GM18507 (cell line): Measurements from ENCODE around the gene KRTDAP.
A peak's percentile ranks its signal among the peaks of the same experiment; 100 is the strongest.

ENCODE experiments used
- DNase-seq: peaks from one replicate; pipeline ENCODE4 v3.0.0; 2011; ENCODE audit warnings: low read depth; ENCODE audit not compliant: insufficient read length; ENCODE audit errors: extremely low spot score
- FAIRE-seq: peaks from 2 replicates; lab custom pipeline; 2011; peaks lifted over from hg19 to GRCh38; lab: Jason Lieb, UNC

The KRTDAP gene

GRCh38 chr19:35459414-35460082 lies 30.7 kb downstream of the KRTDAP start:
- no peak for DNase-seq
- peak; percentile 47 for FAIRE-seq

DNA sequence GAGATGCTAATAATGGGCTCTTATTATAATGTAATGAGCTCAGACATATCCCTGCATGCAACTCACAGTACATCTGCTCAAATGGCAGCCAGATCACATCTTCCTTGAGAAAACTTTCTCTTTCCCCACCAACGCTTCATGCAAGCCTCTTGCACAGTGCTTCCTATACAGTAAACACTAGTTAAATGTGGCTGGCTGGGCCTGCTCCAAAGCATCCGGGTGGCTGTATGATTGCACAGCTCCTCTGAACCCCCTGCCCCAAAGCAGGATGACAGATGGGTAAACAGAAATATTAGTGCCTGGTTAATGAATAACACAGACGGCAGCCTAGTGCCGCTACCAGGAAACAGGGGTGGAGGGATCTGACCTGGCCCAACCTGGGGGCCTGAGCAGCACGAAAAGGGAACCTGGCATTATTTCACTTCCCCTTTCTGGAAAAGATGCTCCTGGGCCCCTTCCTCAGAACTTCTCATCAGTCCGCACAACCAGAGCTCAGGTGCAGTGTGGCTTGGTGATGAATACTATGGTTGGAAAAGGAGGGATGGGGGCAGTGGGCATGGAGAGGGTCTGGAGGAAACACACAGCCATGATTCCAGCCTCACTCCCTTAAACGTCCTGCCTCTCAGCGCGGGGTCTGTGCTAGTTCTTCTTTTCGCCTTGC lies 31.4 kb downstream of the KRTDAP start:
- no peak for DNase-seq

GRCh38 chr19:35458192-35458591 lies 32.1 kb downstream of the KRTDAP start:
- DNase-seq (no peak), FAIRE-seq (no peak)

More for the DNA sequence above, 31.4 kb downstream of the KRTDAP start:
- FAIRE-seq: peak; percentile 97

- no peak for DNase-seq
- peak; percentile 94 for FAIRE-seq
These were observed 33.1 kb downstream of the KRTDAP start for GRCh38 chr19:35457173-35457572.

DNA sequence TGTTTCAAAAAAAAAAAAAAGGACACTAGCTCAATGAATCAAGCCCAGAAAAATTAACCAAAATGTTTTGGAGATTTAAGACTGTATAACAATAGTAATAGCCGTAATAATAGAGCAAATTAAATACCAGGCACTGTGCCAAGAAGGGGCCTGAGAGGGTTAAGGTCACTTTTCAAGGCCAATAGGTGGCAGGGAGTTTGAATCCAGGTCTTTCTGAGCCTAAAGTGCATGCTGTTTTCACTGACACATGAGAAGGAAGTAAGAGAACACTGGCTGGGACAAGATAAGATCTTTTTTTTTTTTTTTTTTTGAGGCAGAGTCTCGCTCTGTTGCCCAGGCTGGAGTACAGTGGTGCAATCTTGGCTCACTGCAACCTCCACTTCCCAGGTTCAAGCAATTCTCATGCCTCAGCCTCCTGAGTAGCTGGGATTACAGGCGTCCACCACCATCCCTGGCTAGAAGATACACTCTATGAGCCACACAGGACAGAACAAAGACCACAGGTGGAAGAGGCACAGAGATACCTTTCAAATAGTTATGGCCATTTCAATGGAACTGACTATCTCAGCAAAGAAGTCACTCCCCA lies 34.6 kb downstream of the KRTDAP start:
- DNase-seq (no peak), FAIRE-seq (no peak)

GRCh38 chr19:35454663-35455062 lies 35.6 kb downstream of the KRTDAP start:
- no peak for FAIRE-seq
- DNase-seq: no peak

DNA sequence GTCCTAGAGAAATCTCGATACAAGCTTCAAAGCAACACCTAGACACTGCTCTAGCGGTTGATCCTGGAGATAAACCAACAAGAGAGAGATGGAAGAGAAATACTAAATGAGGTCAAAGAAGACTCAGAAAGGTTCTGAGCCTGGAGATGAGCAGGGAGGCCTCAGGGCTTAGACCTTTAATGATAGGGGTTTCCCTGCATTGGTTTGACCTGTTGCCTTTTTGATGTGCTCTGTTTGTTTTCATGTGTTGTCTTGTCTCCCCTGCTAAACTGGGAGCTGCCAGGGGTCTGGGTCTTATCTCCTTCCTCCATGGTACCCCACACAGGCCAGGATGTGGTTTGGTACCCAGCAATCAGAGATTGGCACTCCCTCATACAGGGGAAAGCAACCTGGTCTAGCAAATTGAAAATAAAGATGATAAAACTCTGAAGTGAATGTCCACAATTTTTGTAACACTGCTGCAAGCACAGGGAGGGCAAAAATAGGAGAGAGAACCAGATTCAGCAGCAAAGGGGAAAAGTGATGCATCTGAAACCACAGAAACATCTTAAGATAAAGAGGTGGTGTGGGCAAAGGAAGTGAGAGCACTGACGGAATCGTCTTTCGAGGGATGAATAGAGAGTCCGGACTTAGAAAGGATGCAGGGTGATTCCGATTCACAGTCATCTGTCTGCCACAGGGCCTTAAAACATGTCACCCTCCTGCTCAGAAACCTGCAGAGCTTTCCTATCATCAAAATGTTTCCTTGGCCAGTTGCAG lies 38.7 kb downstream of the KRTDAP start:
- FAIRE-seq (peak; percentile 99), DNase-seq (no peak)

DNA sequence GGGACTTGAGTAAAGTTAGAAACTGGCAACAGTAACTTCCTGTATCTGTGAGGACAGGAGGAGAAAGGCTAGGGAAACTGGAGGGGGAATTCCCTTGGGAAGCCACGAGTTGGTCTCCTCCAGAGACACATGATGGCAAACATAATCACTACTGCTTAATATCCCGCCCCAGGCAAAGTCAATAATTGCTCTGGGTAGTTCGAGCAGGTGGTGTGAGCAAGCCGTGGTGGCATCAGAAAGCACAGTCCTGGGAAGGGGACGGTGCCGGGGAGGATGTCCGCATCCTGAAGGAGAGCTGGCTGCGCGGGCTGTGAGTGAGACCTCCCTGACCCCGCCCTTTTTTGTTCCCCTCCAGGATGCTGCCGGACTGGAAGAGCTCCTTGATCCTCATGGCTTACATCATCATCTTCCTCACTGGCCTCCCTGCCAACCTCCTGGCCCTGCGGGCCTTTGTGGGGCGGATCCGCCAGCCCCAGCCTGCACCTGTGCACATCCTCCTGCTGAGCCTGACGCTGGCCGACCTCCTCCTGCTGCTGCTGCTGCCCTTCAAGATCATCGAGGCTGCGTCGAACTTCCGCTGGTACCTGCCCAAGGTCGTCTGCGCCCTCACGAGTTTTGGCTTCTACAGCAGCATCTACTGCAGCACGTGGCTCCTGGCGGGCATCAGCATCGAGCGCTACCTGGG lies 40.8 kb downstream of the KRTDAP start:
- FAIRE-seq (peak; percentile 53), DNase-seq (no peak)

DNA sequence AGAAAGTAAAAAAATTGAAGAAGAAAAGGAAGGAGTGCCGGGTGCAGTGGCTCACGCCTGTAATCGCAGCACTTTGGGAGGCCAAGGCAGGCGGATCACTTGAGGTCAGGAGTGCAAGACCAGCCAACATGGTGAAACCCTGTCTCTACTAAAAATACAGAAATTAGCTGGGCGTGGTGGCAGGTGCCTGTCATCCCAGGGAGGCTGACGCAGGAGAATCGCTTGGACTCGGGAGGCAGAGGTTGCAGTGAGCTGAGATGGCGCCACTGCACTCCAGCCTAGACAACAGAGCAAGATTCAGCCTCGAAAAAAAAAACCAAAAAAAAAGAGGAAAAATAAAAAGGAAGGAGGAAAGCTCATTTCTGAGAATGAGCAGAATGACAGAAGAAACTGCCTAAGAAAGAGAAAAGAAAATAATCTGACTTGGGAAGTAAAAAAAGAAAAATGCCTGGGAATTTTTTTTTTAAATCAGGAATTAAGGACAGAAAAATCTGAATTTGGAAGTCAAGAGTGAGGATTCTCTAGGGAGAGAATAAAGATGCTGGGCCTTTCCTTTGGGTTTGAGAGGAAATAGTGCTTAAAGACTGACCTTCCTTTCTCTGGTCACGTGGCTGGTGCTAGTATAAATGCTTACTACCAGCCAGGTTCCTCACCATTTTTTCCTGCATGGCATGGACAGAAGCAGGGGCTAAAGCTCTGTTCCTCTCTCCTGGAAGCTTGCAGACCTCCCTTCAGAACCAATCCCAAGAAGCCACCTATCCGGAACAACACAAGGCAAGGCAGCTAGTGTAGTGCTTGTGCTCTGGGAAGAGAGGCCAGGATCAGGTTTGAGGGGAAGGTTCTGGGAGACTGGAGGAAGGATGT lies 42.4 kb downstream of the KRTDAP start, which contains the start of gene FFAR2:
Gene FFAR2, plus strand, starts transcription at position 652 of the 864 bp plus-strand sequence. CDS start 1,458 bp downstream, outside the sequence.
- DNase-seq (no peak), FAIRE-seq (peak; percentile 9)

DNA sequence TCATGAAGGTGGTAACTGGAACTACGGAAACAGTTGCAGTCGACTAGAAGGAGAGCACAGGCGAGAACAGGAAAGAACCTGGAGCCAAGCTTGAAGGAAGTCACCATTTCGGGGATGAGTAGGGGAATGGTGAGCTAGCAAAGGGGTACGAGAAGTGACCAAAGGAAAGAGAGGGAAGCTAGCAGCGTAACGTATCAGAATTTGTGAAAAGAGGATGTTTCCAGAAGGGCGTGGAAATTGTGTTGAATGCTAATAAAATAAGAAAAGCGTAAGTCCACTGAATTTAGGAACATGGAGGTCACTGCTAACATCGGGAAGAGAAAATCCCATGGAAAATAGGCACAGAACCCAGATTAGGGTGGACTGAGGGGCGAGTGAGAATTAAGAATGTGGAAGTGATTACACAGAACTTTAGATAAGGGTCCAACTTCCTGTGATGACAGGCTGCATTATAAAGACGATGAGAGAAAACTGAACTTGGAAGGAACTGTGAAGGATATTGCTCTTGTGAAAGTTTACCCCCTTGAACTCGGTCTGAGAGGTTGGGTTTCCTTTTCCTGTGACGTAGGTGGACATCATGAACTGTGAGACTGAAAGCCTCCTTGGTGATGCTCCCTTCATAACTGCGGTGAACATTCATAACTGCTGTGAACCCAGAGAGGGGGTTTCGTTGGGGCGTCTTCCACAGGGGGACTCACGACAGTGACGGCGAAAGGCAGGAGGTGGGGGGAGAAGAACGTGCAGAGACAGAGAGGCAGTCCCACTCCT lies 44.3 kb downstream of the KRTDAP start:
- DNase-seq: no peak
- FAIRE-seq: peak; percentile 88

- FAIRE-seq (no peak), DNase-seq (no peak)
These were observed 45.5 kb downstream of the KRTDAP start for GRCh38 chr19:35444735-35445134.

GRCh38 chr19:35442091-35442490 lies 48.2 kb downstream of the KRTDAP start:
- DNase-seq (no peak), FAIRE-seq (peak; percentile 72)

DNA sequence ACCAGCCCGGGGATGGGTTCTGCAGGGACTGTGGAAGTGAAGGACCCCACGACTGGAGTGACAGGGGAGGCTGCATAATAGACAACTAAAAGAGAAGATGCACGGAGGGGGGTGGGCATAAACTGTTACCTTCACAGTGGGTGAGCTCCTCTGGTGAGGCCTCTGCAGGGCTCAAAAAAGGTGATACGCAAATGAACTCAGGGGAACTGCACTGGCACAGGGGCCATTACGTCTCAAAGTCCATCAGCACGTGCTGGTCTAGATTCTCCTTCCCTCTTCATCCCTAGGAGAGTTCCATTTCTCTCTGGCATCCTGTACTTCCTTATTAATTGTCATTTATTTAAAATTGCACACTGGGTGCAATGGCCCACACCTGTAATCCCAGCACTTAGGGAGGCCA lies 50.3 kb downstream of the KRTDAP start:
- no peak for FAIRE-seq

DNA sequence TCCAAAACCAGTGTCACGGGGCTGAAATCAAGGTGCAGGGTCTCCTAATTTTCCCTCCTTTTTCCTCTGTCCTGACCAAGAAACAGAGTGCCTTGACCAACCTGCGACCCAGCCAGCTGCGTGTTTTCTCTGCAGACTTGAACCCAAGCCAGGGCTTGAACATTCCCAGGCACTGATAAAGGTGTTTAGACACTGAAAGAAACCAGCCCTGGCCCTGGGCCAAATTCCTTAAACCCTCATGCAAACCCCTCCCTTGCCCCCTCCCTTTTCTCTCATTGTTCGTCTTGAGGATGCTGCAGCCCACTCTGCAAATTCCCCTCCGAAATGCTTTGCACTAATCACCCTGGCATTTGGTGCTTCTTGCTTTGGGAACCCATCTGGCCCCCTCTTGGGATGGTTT lies 51.7 kb downstream of the KRTDAP start:
- DNase-seq: no peak
- no peak for FAIRE-seq

More for the DNA sequence above, 50.3 kb downstream of the KRTDAP start:
- no peak for DNase-seq

- FAIRE-seq: no peak
These were observed 52.2 kb downstream of the KRTDAP start for GRCh38 chr19:35438096-35438495.

GRCh38 chr19:35437406-35437951 lies 52.8 kb downstream of the KRTDAP start:
- no peak for FAIRE-seq

More at GRCh38 chr19:35438096-35438495, 52.2 kb downstream of the KRTDAP start:
- DNase-seq: no peak

More at GRCh38 chr19:35437406-35437951, 52.8 kb downstream of the KRTDAP start:
- DNase-seq: no peak
